Astrocyte (in vitro differentiated cells and primary cell): ENCODE measurements around the gene POU2F3. TPM values are rescaled to one million over a fixed set of nuclear protein-coding genes. Genes with fewer than 3 reads are reported as not detected.

ENCODE experiments used
- DNase-seq: peaks from one replicate; pipeline ENCODE4 v3.0.0-alpha.2; 2010; ENCODE audit warnings: low read depth
- FAIRE-seq: peaks from 2 replicates; lab custom pipeline; 2011; peaks lifted over from hg19 to GRCh38; lab: Jason Lieb, UNC
- H2AFZ ChIP-seq: 2 replicates; pipeline ENCODE4 v1.6.0; 2012; ENCODE audit warnings: low read depth, low read length, inconsistent platforms
- H3K27ac ChIP-seq: 2 replicates; pipeline ENCODE4 v1.5.1; 2011; ENCODE audit warnings: low read depth, low read length, inconsistent platforms
- H3K27me3 ChIP-seq: 2 replicates; pipeline ENCODE4 v1.6.0; 2011; ENCODE audit warnings: low read length, inconsistent platforms; ENCODE audit not compliant: insufficient read depth
- H3K36me3 ChIP-seq: 2 replicates; pipeline ENCODE4 v1.5.1; 2011; ENCODE audit warnings: low read length, inconsistent platforms; ENCODE audit not compliant: insufficient read depth
- H3K4me1 ChIP-seq: 2 replicates; pipeline ENCODE4 v1.5.1; 2011; ENCODE audit warnings: low read length, inconsistent platforms; ENCODE audit not compliant: insufficient read depth
- H3K4me2 ChIP-seq: 2 replicates; pipeline ENCODE4 v1.6.0; 2012; ENCODE audit warnings: low read length, inconsistent platforms
- H3K4me3 ChIP-seq: 2 replicates; pipeline ENCODE4 v1.5.1; 2011; ENCODE audit warnings: low read depth, mild to moderate bottlenecking, low read length, inconsistent platforms; ENCODE audit not compliant: insufficient read depth
- H3K79me2 ChIP-seq: 2 replicates; pipeline ENCODE4 v1.6.0; 2012; ENCODE audit warnings: mild to moderate bottlenecking, low read length, inconsistent platforms; ENCODE audit not compliant: insufficient read depth
- H3K9ac ChIP-seq: 2 replicates; pipeline ENCODE4 v1.6.0; 2012; ENCODE audit warnings: mild to moderate bottlenecking, low read length, inconsistent platforms
- H3K9me3 ChIP-seq: 2 replicates; pipeline ENCODE4 v1.5.1; 2012; ENCODE audit warnings: low read depth, mild to moderate bottlenecking, low read length, inconsistent platforms; ENCODE audit not compliant: insufficient read depth
- H4K20me1 ChIP-seq: 2 replicates; pipeline ENCODE4 v1.6.0; 2012; ENCODE audit warnings: low read length, inconsistent platforms; ENCODE audit not compliant: insufficient read depth
- H3K27ac Mint-ChIP-seq: one replicate; pipeline ENCODE4 v1.8.0; 2021; ENCODE audit warnings: mild to moderate bottlenecking, mixed read lengths; ENCODE audit not compliant: unreplicated experiment
- H3K27me3 Mint-ChIP-seq: one replicate; pipeline ENCODE4 v1.8.0; 2021; ENCODE audit warnings: low read depth, mixed read lengths; ENCODE audit not compliant: unreplicated experiment
- H3K36me3 Mint-ChIP-seq: one replicate; pipeline ENCODE4 v1.8.0; 2021; ENCODE audit warnings: low read depth, mixed read lengths; ENCODE audit not compliant: unreplicated experiment
- H3K4me1 Mint-ChIP-seq: one replicate; pipeline ENCODE4 v1.8.0; 2021; ENCODE audit warnings: low read depth, mixed read lengths; ENCODE audit not compliant: unreplicated experiment
- H3K4me3 Mint-ChIP-seq: one replicate; pipeline ENCODE4 v1.8.0; 2021; ENCODE audit warnings: mild to moderate bottlenecking, moderate library complexity, mixed read lengths; ENCODE audit not compliant: unreplicated experiment
- H3K9me3 Mint-ChIP-seq: one replicate; pipeline ENCODE4 v1.8.0; 2021; ENCODE audit warnings: mild to moderate bottlenecking, mixed read lengths; ENCODE audit not compliant: unreplicated experiment
- CTCF ChIP-seq: IDR thresholded peaks from 2 replicates; pipeline ENCODE4 v1.5.1; 2011; ENCODE audit warnings: low read depth, mild to moderate bottlenecking, inconsistent platforms, low read length, moderate library complexity; ENCODE audit not compliant: insufficient read depth
- EZH2 ChIP-seq: IDR thresholded peaks from 2 replicates; pipeline ENCODE4 v1.6.1; 2012; ENCODE audit warnings: mild to moderate bottlenecking, low read length, inconsistent platforms; ENCODE audit not compliant: insufficient read depth
- total RNA-seq: library from RNA; stranded (reverse); gene quantifications from 2 replicates; pipeline ENCODE4 v1.2.1, GENCODE V29; 2021

The POU2F3 gene
- total RNA-seq, 1 donor from 2014 or later = 0.20 TPM

- H3K4me3 Mint-ChIP-seq = no peak overlapping the region
- no peak overlapping the region for H3K27ac Mint-ChIP-seq
- no peak for DNase-seq
- H3K9ac ChIP-seq = no peak overlapping the region
- no peak overlapping the region for H3K27ac ChIP-seq
- H3K27me3 ChIP-seq = no peaks in the 10 kb centered on the region
- H3K4me1 ChIP-seq = no peaks in the 10 kb centered on the region
- peaks cover 91% of the 10 kb centered on the region for H4K20me1 ChIP-seq
- peaks cover 2% of the 10 kb centered on the region for H3K9me3 Mint-ChIP-seq
- no peak overlapping the region for H3K4me3 ChIP-seq
- peaks cover 100% of the 10 kb centered on the region for H3K79me2 ChIP-seq
- no peaks in the 10 kb centered on the region for H3K27me3 Mint-ChIP-seq
- TF ChIP-seq CTCF (no peak), EZH2 (no peak)
- H2AFZ ChIP-seq = no peak overlapping the region
- no peak overlapping the region for H3K4me2 ChIP-seq
- H3K36me3 ChIP-seq = peaks cover 3% of the 10 kb centered on the region
- H3K9me3 ChIP-seq = no peaks in the 10 kb centered on the region
- peaks cover 17% of the 10 kb centered on the region for H3K4me1 Mint-ChIP-seq
- FAIRE-seq = no peak
- H3K36me3 Mint-ChIP-seq = peaks cover 15% of the 10 kb centered on the region
Observed at GRCh38 chr11:120357620-120358019, 117.7 kb downstream of the POU2F3 start.

DNA sequence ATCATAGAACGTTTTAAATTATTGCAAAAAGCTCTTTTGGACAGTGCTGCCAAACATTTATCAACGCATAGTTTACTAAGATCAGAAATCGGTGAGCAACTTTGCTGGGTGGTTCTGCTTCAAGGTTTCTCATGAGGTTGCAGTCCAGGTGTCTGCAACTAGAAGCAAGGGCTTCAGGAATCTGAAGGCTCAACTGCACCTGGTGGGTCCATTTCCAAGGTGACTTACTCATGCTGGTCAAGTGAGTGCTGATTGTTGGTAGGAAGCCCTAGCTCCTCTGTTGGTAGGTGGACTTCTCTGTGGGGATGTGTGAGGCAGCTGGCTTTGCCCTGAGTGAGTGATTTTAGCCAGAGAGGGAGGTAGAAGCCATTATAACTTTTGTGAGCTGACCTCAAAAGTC is 118.8 kb downstream of the POU2F3 start:
- peaks cover 86% of the 10 kb centered on the region for H4K20me1 ChIP-seq
- Mint-ChIP-seq H3K4me3 (no peak overlapping the region), H3K27me3 (no peaks in the 10 kb centered on the region), H3K27ac (no peak overlapping the region), H3K9me3 (peaks cover 2% of the 10 kb centered on the region), H3K4me1 (peaks cover 19% of the 10 kb centered on the region), H3K36me3 (peaks cover 11% of the 10 kb centered on the region)
- DNase-seq (no peak), FAIRE-seq (no peak)
- no peaks in the 10 kb centered on the region for H3K4me1 ChIP-seq
- H3K36me3 ChIP-seq = no peaks in the 10 kb centered on the region
- peaks cover 98% of the 10 kb centered on the region for H3K79me2 ChIP-seq
- H3K9ac ChIP-seq = no peak overlapping the region
- TF ChIP-seq EZH2 (no peak), CTCF (no peak)
- H3K4me3 ChIP-seq = no peak overlapping the region
- no peaks in the 10 kb centered on the region for H3K27me3 ChIP-seq
- no peaks in the 10 kb centered on the region for H3K9me3 ChIP-seq
- no peak overlapping the region for H3K4me2 ChIP-seq
- no peak overlapping the region for H2AFZ ChIP-seq
- no peak overlapping the region for H3K27ac ChIP-seq

GRCh38 chr11:120363436-120363835 is 123.5 kb downstream of the POU2F3 start:
- Mint-ChIP-seq H3K27me3 (no peaks in the 10 kb centered on the region), H3K4me1 (peaks cover 8% of the 10 kb centered on the region), H3K36me3 (peaks cover 2% of the 10 kb centered on the region), H3K4me3 (no peak overlapping the region), H3K9me3 (no peaks in the 10 kb centered on the region), H3K27ac (no peak overlapping the region)
- H3K9ac ChIP-seq = no peak overlapping the region
- TF ChIP-seq CTCF (no peak), EZH2 (no peak)
- H3K27ac ChIP-seq = peak overlapping the region; percentile 9
- peaks cover 93% of the 10 kb centered on the region for H3K79me2 ChIP-seq
- H3K4me3 ChIP-seq = no peak overlapping the region
- H3K4me2 ChIP-seq = peak overlapping the region; percentile 21
- H3K9me3 ChIP-seq = no peaks in the 10 kb centered on the region
- H3K27me3 ChIP-seq = no peaks in the 10 kb centered on the region
- DNase-seq = peak; percentile 41
- H4K20me1 ChIP-seq = peaks cover 78% of the 10 kb centered on the region
- no peak overlapping the region for H2AFZ ChIP-seq
- no peaks in the 10 kb centered on the region for H3K36me3 ChIP-seq
- no peaks in the 10 kb centered on the region for H3K4me1 ChIP-seq
- FAIRE-seq = no peak
